ENCODE results near the gene MARVELD2.

The MARVELD2 gene

DNA sequence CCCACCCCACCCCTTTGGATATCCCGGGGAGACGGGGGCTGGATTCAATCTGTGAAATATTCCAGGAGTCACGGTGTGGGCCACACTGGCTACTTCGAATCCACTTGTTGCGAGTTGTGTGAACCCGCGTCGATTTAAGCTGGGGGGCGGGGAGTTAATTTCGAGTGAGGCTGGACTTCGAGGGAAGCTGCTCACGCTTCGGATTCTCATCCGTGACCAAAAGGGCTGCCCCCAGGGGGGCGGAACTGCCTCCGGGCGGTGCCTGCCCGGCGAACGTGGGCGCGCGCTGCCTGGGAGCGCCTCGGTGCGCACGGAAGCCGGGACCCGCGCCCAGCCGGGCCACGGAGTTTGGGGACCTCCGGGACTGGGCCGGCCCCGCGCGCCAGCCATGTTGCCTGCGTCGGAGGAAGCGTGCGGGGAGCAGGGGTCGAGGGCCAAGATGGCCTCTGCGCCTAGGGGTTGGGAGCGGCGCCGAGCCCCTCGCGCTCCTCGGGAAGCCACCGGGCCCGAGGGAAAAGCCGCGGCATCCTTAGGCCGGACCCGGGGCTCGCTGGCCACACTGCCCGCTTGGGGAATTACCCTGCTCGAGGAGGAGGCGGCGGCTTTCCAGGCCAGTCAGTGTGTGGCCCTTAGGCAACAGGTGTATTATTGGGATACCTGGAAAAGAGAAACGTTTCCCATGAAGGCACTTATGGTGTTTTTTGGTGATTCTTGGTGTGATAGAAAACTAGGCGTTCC, 78.6 kb downstream of the MARVELD2 start:
- DNase-seq (ENCODE audit: low read depth in 2 of 2) = no peak
